CD4-positive, alpha-beta T cell (primary cell): ENCODE measurements around the gene CLCN6. TPM values are rescaled to one million over a fixed set of nuclear protein-coding genes. Genes with fewer than 3 reads are reported as not detected.

ENCODE experiments used
- ATAC-seq: fragments of 200-7000 bp; cut with Tn5 transposase; one replicate; pipeline ENCODE4 v1.10.0; 2022; ENCODE audit warnings: mild to moderate bottlenecking; ENCODE audit not compliant: poor library complexity
- CTCF ChIA-PET: fragments of 350-600 bp; sonication (Branson Sonifier 250); formaldehyde crosslinking; loops from one replicate; lab custom pipeline; 2021; ENCODE audit warnings: antibody characterized with exemption, inconsistent platforms; lab: Charles Lee
- POLR2A ChIA-PET: fragments of 350-600 bp; sonication (Branson Sonifier 250); formaldehyde crosslinking; loops from one replicate; lab custom pipeline; 2021; ENCODE audit warnings: antibody characterized with exemption, inconsistent platforms; lab: Charles Lee
- DNase-seq, 14 experiments: peaks; one replicate each; pipeline ENCODE4 v3.0.0-alpha.2; 2013 to 2020; ENCODE audit warnings: mixed read lengths in 2 of 14
- H3K27ac ChIP-seq, 2 donors: one replicate each; pipeline versions ENCODE4 v1.5.1 to v1.7.0; 2013; ENCODE audit warnings: low read length in 2 of 2, low read depth in 1 of 2, mild to moderate bottlenecking in 1 of 2
- H3K27me3 ChIP-seq, 2 experiments: 1 replicate in 1 of 2; 2 replicates in 1 of 2; pipeline versions ENCODE4 v1.6.1 to v1.7.0; 2013; ENCODE audit warnings: low read length in 2 of 2, control low read depth in 1 of 2, mild to moderate bottlenecking in 1 of 2, moderate library complexity in 1 of 2; ENCODE audit not compliant: insufficient read depth in 2 of 2, control insufficient read depth in 1 of 2
- H3K36me3 ChIP-seq: one replicate; pipeline ENCODE4 v1.6.1; 2013; ENCODE audit warnings: low read length, control low read depth; ENCODE audit not compliant: insufficient read depth
- H3K4me1 ChIP-seq: one replicate; pipeline ENCODE4 v1.6.1; 2013; ENCODE audit warnings: low read length, control low read depth; ENCODE audit not compliant: insufficient read depth
- H3K4me3 ChIP-seq: one replicate; pipeline ENCODE4 v1.5.1; 2013; ENCODE audit warnings: mild to moderate bottlenecking, low read length, moderate library complexity
- H3K9me3 ChIP-seq, 2 experiments: 1 replicate in 1 of 2; 2 replicates in 1 of 2; pipeline versions ENCODE4 v1.6.1 to v1.7.0; 2013; ENCODE audit warnings: low read length in 2 of 2, mild to moderate bottlenecking in 2 of 2, control low read depth in 1 of 2, moderate library complexity in 1 of 2; ENCODE audit not compliant: control insufficient read depth in 1 of 2, insufficient read depth in 1 of 2
- H3K27ac Mint-ChIP-seq: one replicate; pipeline ENCODE4 v1.8.0; 2020; ENCODE audit warnings: mixed read lengths
- H3K27me3 Mint-ChIP-seq: one replicate; pipeline ENCODE4 v1.8.0; 2021; ENCODE audit warnings: mixed read lengths
- H3K36me3 Mint-ChIP-seq: one replicate; pipeline ENCODE4 v1.8.0; 2021; ENCODE audit warnings: low read depth, mixed read lengths
- H3K4me1 Mint-ChIP-seq: one replicate; pipeline ENCODE4 v1.8.0; 2021; ENCODE audit warnings: low read depth, mixed read lengths
- H3K4me3 Mint-ChIP-seq: one replicate; pipeline ENCODE4 v1.8.0; 2020; ENCODE audit warnings: mild to moderate bottlenecking, mixed read lengths
- H3K9me3 Mint-ChIP-seq: one replicate; pipeline ENCODE4 v1.8.0; 2020; ENCODE audit warnings: mixed read lengths
- intact Hi-C, 2 experiments: fragments of 100-400 bp; cut with DNase I in 1 of 2; cut with micrococcal nuclease in 1 of 2; formaldehyde crosslinking; loops; one replicate each; pipeline versions ENCODE4 v1.15.1 to v1.9.0; 2023 to 2025; cut with DNase I, micrococcal nuclease
- total RNA-seq, 174 experiments: library from RNA in 2 of 174; stranded (reverse) in 2 of 174; gene quantifications; one replicate each; pipeline ENCODE4 v1.2.3 and lab custom pipeline; 2021 to 2026
- TF ChIP-seq, protein P1 (sequence below): fragments of 200-600 bp; IDR thresholded peaks from one replicate; pipeline ENCODE4 v1.8.0; 2022; ENCODE audit warnings: antibody characterized with exemption, mild to moderate bottlenecking

Gene CLCN6
- total RNA-seq, 2 experiments from 2014 or later: 10.9 to 11.2 TPM

GRCh38 chr1:11825131-11825530 lies 19.1 kb downstream of the CLCN6 start:
- H3K4me3 ChIP-seq: no peak overlapping the region
- no peak overlapping the region for H3K4me3 Mint-ChIP-seq
- no peaks in the 10 kb centered on the region for H3K27me3 ChIP-seq
- intact Hi-C loops: no loop called here
- TF ChIP-seq, protein P1, sequence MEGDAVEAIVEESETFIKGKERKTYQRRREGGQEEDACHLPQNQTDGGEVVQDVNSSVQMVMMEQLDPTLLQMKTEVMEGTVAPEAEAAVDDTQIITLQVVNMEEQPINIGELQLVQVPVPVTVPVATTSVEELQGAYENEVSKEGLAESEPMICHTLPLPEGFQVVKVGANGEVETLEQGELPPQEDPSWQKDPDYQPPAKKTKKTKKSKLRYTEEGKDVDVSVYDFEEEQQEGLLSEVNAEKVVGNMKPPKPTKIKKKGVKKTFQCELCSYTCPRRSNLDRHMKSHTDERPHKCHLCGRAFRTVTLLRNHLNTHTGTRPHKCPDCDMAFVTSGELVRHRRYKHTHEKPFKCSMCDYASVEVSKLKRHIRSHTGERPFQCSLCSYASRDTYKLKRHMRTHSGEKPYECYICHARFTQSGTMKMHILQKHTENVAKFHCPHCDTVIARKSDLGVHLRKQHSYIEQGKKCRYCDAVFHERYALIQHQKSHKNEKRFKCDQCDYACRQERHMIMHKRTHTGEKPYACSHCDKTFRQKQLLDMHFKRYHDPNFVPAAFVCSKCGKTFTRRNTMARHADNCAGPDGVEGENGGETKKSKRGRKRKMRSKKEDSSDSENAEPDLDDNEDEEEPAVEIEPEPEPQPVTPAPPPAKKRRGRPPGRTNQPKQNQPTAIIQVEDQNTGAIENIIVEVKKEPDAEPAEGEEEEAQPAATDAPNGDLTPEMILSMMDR: no peak
- H3K27ac Mint-ChIP-seq: no peak overlapping the region
- no peak for DNase-seq
- no peak for ATAC-seq
- no peaks in the 10 kb centered on the region for H3K27me3 Mint-ChIP-seq
- peaks cover 57% of the 10 kb centered on the region for H3K36me3 ChIP-seq
- CTCF ChIA-PET: no interaction called here
- POLR2A ChIA-PET: interaction anchor here (0.8 kb wide), 1 partner anchor 18 kb away, joined by 4 read pairs; no protein-coding TSS in a partner anchor
- H3K9me3 ChIP-seq: no peaks in the 10 kb centered on the region
- no peaks in the 10 kb centered on the region for H3K4me1 ChIP-seq
- H3K27ac ChIP-seq: no peak overlapping the region
- H3K36me3 Mint-ChIP-seq: peaks cover 65% of the 10 kb centered on the region
- H3K9me3 Mint-ChIP-seq: no peaks in the 10 kb centered on the region
- no peaks in the 10 kb centered on the region for H3K4me1 Mint-ChIP-seq

DNA sequence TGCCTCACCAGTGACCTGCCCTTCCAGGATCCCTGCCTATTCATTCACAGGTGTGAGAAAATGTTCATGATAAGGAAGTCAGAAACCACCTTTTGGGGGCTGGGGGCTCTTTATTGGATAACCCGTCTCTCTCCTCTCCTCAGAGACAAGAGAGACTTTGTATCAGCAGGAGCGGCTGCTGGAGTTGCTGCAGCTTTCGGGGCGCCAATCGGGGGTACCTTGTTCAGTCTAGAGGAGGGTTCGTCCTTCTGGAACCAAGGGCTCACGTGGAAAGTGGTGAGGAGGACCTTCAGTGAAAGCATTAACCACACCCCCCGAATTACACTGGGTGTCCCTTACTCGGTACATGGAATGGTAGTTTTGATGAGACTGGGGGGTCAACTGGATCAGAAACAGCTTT lies 21.0 kb downstream of the CLCN6 start:
- POLR2A ChIA-PET: no interaction called here
- H3K27ac Mint-ChIP-seq: no peak overlapping the region
- TF ChIP-seq, protein P1: no peak
- H3K36me3 Mint-ChIP-seq: peaks cover 59% of the 10 kb centered on the region
- ATAC-seq: no peak
- no peaks in the 10 kb centered on the region for H3K4me1 Mint-ChIP-seq
- Histone ChIP-seq H3K4me1 (no peaks in the 10 kb centered on the region), H3K9me3 (no peaks in the 10 kb centered on the region), H3K27ac (no peak overlapping the region), H3K27me3 (no peaks in the 10 kb centered on the region), H3K36me3 (peaks cover 55% of the 10 kb centered on the region), H3K4me3 (no peak overlapping the region)
- CTCF ChIA-PET: no interaction called here
- no peak for DNase-seq
- no peaks in the 10 kb centered on the region for H3K27me3 Mint-ChIP-seq
- intact Hi-C loops: no loop called here
- H3K9me3 Mint-ChIP-seq: no peaks in the 10 kb centered on the region
- no peak overlapping the region for H3K4me3 Mint-ChIP-seq

- CTCF ChIA-PET: interaction anchor here (1.3 kb wide), 1 partner anchor 79 kb away, joined by 3 read pairs; no protein-coding TSS in a partner anchor
- H3K4me3 Mint-ChIP-seq: no peak overlapping the region
These were observed 22.5 kb downstream of the CLCN6 start for GRCh38 chr1:11828511-11828910.

More at GRCh38 chr1:11828511-11828910, 22.5 kb downstream of the CLCN6 start:
- POLR2A ChIA-PET: no interaction called here
- H3K27ac ChIP-seq: no peak overlapping the region
- H3K27me3 ChIP-seq: no peaks in the 10 kb centered on the region
- intact Hi-C loops: no loop called here
- no peak overlapping the region for H3K4me3 ChIP-seq
- Mint-ChIP-seq H3K9me3 (no peaks in the 10 kb centered on the region), H3K27me3 (no peaks in the 10 kb centered on the region), H3K36me3 (peaks cover 69% of the 10 kb centered on the region), H3K27ac (no peak overlapping the region), H3K4me1 (no peaks in the 10 kb centered on the region)
- no peaks in the 10 kb centered on the region for H3K4me1 ChIP-seq
- H3K9me3 ChIP-seq: no peaks in the 10 kb centered on the region
- ATAC-seq (no peak), DNase-seq (no peak)
- peaks cover 50% of the 10 kb centered on the region for H3K36me3 ChIP-seq
- TF ChIP-seq, protein P1: no peak
